H1 (cell line): Measurements from ENCODE around the gene UNC119. TPM values are rescaled to one million over a fixed set of nuclear protein-coding genes. Genes with fewer than 3 reads are reported as not detected.

Experiments
- CTCF ChIA-PET: fragments of 300-600 bp; sonication (Branson Sonifier 250); formaldehyde crosslinking; loops from one replicate; lab custom pipeline; 2021; ENCODE audit not compliant: partially characterized antibody; lab: Charles Lee
- POLR2A ChIA-PET: fragments of 300-600 bp; sonication (Branson Sonifier 250); formaldehyde crosslinking; loops from one replicate; lab custom pipeline; 2021; ENCODE audit warnings: inconsistent platforms; ENCODE audit not compliant: partially characterized antibody; lab: Charles Lee
- DNase-seq, 2 experiments: peaks; one replicate each; pipeline versions ENCODE4 v3.0.0 to v3.0.0-alpha.2; 2010 to 2022; ENCODE audit warnings: low spot score in 2 of 2, low read depth in 1 of 2, mixed read lengths in 1 of 2
- FAIRE-seq: peaks from 2 replicates; lab custom pipeline; 2011; peaks lifted over from hg19 to GRCh38; lab: Jason Lieb, UNC
- H2AFZ ChIP-seq: 2 replicates; pipeline ENCODE4 v1.8.1; 2012; ENCODE audit warnings: low read length, inconsistent platforms
- H2AK5ac ChIP-seq: 2 replicates; pipeline ENCODE4 v1.6.1; 2013; ENCODE audit warnings: low read depth, low read length
- H2BK120ac ChIP-seq: replicated peaks from 2 replicates; pipeline ENCODE3; 2013; ENCODE audit warnings: low read depth, low read length, inconsistent platforms
- H2BK12ac ChIP-seq: 2 replicates; pipeline ENCODE4 v1.6.1; 2013; ENCODE audit warnings: low read depth, low read length
- H2BK15ac ChIP-seq: 2 replicates; pipeline ENCODE4 v1.6.1; 2013; ENCODE audit warnings: low read length
- H2BK20ac ChIP-seq: 2 replicates; pipeline ENCODE4 v1.6.1; 2013; ENCODE audit warnings: low read length
- H2BK5ac ChIP-seq: 2 replicates; pipeline ENCODE4 v1.6.1; 2013; ENCODE audit warnings: low read depth, low read length
- H3K14ac ChIP-seq: 2 replicates; pipeline ENCODE4 v1.6.1; 2013; ENCODE audit warnings: inconsistent platforms; ENCODE audit not compliant: insufficient read length
- H3K18ac ChIP-seq: 2 replicates; pipeline ENCODE4 v1.6.1; 2013; ENCODE audit warnings: low read length; ENCODE audit errors: extremely low read depth
- H3K23ac ChIP-seq: 2 replicates; pipeline ENCODE4 v1.6.1; 2013; ENCODE audit warnings: inconsistent platforms; ENCODE audit not compliant: insufficient read length
- H3K23me2 ChIP-seq: 2 replicates; pipeline ENCODE4 v1.6.1; 2013; ENCODE audit warnings: low read depth, low read length
- H3K27ac ChIP-seq: 2 replicates; pipeline ENCODE4 v1.6.1; 2011; ENCODE audit warnings: low read depth, low read length, inconsistent platforms
- H3K27me3 ChIP-seq, 4 experiments: replicated peaks in 1 of 4; 1 replicate in 1 of 4; 2 replicates in 3 of 4; pipeline versions ENCODE4 v1.6.1 to v1.8.1; 2011 to 2013; ENCODE audit warnings: low read length in 3 of 4, mild to moderate bottlenecking in 3 of 4, inconsistent platforms in 2 of 4, mixed read lengths in 2 of 4, moderate library complexity in 1 of 4; ENCODE audit not compliant: control insufficient read depth in 3 of 4, insufficient read depth in 3 of 4; ENCODE audit errors: extremely low read depth in 1 of 4
- H3K36me3 ChIP-seq, 4 experiments: 2 replicates each; pipeline versions ENCODE4 v1.6.1 to v1.8.1; 2011 to 2013; ENCODE audit warnings: mild to moderate bottlenecking in 4 of 4, low read length in 3 of 4, moderate library complexity in 2 of 4, control low read depth in 1 of 4, inconsistent platforms in 1 of 4; ENCODE audit not compliant: insufficient read depth in 4 of 4, control insufficient read depth in 2 of 4
- H3K4ac ChIP-seq: replicated peaks from 2 replicates; pipeline ENCODE3; 2013; ENCODE audit warnings: low read length, low read depth, mixed read lengths, inconsistent platforms; ENCODE audit not compliant: insufficient read length
- H3K4me1 ChIP-seq, 4 experiments: replicated peaks in 1 of 4; 1 replicate in 1 of 4; 2 replicates in 3 of 4; pipeline versions ENCODE4 v1.6.1 to v1.8.1; 2011 to 2013; ENCODE audit warnings: low read length in 3 of 4, inconsistent platforms in 2 of 4, mixed read lengths in 1 of 4; ENCODE audit not compliant: insufficient read depth in 4 of 4, control insufficient read depth in 3 of 4
- H3K4me2 ChIP-seq, 2 experiments: 2 replicates each; pipeline versions ENCODE4 v1.6.1 to v1.8.1; 2011 to 2013; ENCODE audit warnings: low read depth in 2 of 2, low read length in 2 of 2, control low read depth in 1 of 2, inconsistent platforms in 1 of 2, mild to moderate bottlenecking in 1 of 2; ENCODE audit not compliant: insufficient read depth in 1 of 2
- H3K4me3 ChIP-seq, 4 experiments: fragments of 200-600, 300-600 bp in 1 of 4; sonication (generic), shearing (Covaris generic), sonication (Bioruptor Twin) in 1 of 4; 2 replicates each; pipeline versions ENCODE4 v1.5.1 to v1.8.1; 2011 to 2016; ENCODE audit warnings: low read length in 4 of 4, low read depth in 3 of 4, control low read depth in 2 of 4, inconsistent platforms in 2 of 4, mild to moderate bottlenecking in 2 of 4, mixed read lengths in 1 of 4, moderate library complexity in 1 of 4; ENCODE audit not compliant: insufficient read depth in 2 of 4; ENCODE audit errors: extremely low read depth in 1 of 4
- H3K56ac ChIP-seq: replicated peaks from 2 replicates; pipeline ENCODE3; 2013; ENCODE audit warnings: low read depth, mild to moderate bottlenecking, mixed read lengths, low read length, inconsistent platforms; ENCODE audit not compliant: insufficient read length
- H3K79me1 ChIP-seq: 2 replicates; pipeline ENCODE4 v1.6.1; 2013; ENCODE audit warnings: low read depth, low read length, control low read depth
- H3K79me2 ChIP-seq, 2 experiments: 2 replicates each; pipeline versions ENCODE4 v1.6.1 to v1.8.1; 2012 to 2013; ENCODE audit warnings: low read length in 2 of 2, mild to moderate bottlenecking in 2 of 2, inconsistent platforms in 1 of 2; ENCODE audit not compliant: insufficient read depth in 2 of 2, control insufficient read depth in 1 of 2
- H3K9ac ChIP-seq, 4 experiments: replicated peaks in 1 of 4; 1 replicate in 1 of 4; 2 replicates in 3 of 4; pipeline versions ENCODE4 v1.6.1 to v1.8.1; 2011 to 2013; ENCODE audit warnings: low read depth in 3 of 4, low read length in 3 of 4, control low read depth in 2 of 4, mild to moderate bottlenecking in 2 of 4, moderate library complexity in 2 of 4, inconsistent platforms in 1 of 4; ENCODE audit errors: extremely low read depth in 1 of 4
- H3K9me3 ChIP-seq, 2 experiments: 2 replicates each; pipeline versions ENCODE4 v1.6.1 to v1.8.1; 2012 to 2013; ENCODE audit warnings: mild to moderate bottlenecking in 2 of 2, moderate library complexity in 2 of 2, control low read depth in 1 of 2, inconsistent platforms in 1 of 2, low read depth in 1 of 2, low read length in 1 of 2, mixed read lengths in 1 of 2; ENCODE audit not compliant: insufficient read depth in 2 of 2
- H4K20me1 ChIP-seq, 2 experiments: replicated peaks in 1 of 2; 2 replicates each; pipeline versions ENCODE3 to v1.8.1; 2011 to 2013; ENCODE audit warnings: inconsistent platforms in 2 of 2, low read length in 2 of 2, mild to moderate bottlenecking in 1 of 2; ENCODE audit not compliant: insufficient read depth in 2 of 2, control insufficient read depth in 1 of 2
- H4K5ac ChIP-seq: 2 replicates; pipeline ENCODE4 v1.6.1; 2013; ENCODE audit warnings: low read length, low read depth, mixed read lengths, inconsistent platforms; ENCODE audit not compliant: insufficient read length
- H4K8ac ChIP-seq: 2 replicates; pipeline ENCODE4 v1.8.0; 2013; ENCODE audit warnings: mild to moderate bottlenecking, moderate library complexity, low read length, inconsistent platforms; ENCODE audit not compliant: insufficient read depth; ENCODE audit errors: extremely low read depth
- H4K91ac ChIP-seq: replicated peaks from 2 replicates; pipeline ENCODE3; 2013; ENCODE audit warnings: low read length, mixed read lengths, inconsistent platforms; ENCODE audit not compliant: insufficient read length
- FOSL1 ChIP-seq: IDR thresholded peaks from 2 replicates; pipeline ENCODE4 v1.6.1; 2011; ENCODE audit warnings: mild to moderate bottlenecking, low read depth, low read length, moderate library complexity; ENCODE audit not compliant: insufficient read depth
- SP2 ChIP-seq: IDR thresholded peaks from 2 replicates; pipeline ENCODE4 v1.6.1; 2012; ENCODE audit warnings: mild to moderate bottlenecking, low read length, inconsistent platforms
- WGBS, 2 experiments: shearing (Covaris generic) in 1 of 2; methylation state at CpG; one replicate each; pipeline versions ENCODE4 v1.1.6 to v1.1.7; 2013 to 2015; ENCODE audit warnings: low lambda C conversion rate in 2 of 2, mixed read lengths in 2 of 2, inconsistent platforms in 1 of 2, low coverage in 1 of 2, missing lambda C conversion rate in 1 of 2; ENCODE audit not compliant: insufficient replicate concordance in 2 of 2, insufficient coverage in 1 of 2, insufficient read length in 1 of 2; ENCODE audit errors: extremely low coverage in 1 of 2, missing lambda C conversion rate in 1 of 2; 5-methylcytosine and 5-hydroxymethylcytosine counted together
- polyA plus RNA-seq, 7 experiments: library from polyadenylated mRNA; depleted of rRNA in 3 of 7; stranded (reverse) in 5 of 7; unstranded in 2 of 7; fragments of >200 nt in 5 of 7; fragments of 200-250 nt in 2 of 7; gene quantifications; 1 replicate in 5 of 7; 2 replicates in 1 of 7; 4 replicates in 1 of 7; pipeline versions ENCODE4 v1.2.1 to v1.2.3, GENCODE V29; 2011 to 2013; ENCODE audit warnings: missing spikeins in 2 of 7, mixed read lengths in 2 of 7
- total RNA-seq: library from RNA; stranded (reverse); fragmentation: NEBNext Ultra II Directional; extraction: Animal tissue kit (Norgen Biotek cat#: 25700); gene quantifications from 2 replicates; pipeline ENCODE4 v1.2.1, GENCODE V29; 2021

Gene UNC119
- total and polyA plus RNA-seq, 2 of the 8 experiments (the other 6 are each of a cell fraction or from before 2014, with no cell fraction given), result 43.5 to 94.4 TPM

DNA sequence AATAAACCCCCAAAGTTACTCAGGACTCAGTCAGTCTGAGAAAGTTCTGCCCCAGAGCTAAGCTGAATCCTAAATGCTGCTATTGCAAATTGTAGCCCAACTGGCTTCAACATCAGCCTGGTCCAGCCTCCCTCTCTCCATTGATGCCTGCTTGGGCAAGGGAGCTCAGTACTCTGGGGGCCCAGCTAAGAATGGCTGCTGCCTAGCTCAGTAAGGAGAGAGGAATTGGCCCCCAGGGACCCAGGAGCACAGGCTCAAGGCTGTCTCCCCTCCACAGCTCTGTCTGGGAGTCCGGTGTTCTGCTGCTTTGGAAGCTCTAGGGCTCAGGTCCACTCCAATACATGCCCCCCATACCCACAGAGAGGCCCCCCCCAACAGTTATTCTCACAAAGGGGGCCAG lies 1.6 kb downstream of the UNC119 start:
- H4K91ac ChIP-seq, result no peak overlapping the region
- H3K9ac ChIP-seq, result no peak overlapping the region
- H3K23ac ChIP-seq, result no peak overlapping the region
- CTCF ChIA-PET, result interaction anchor here (0.5 to 18.4 kb wide), 16 partner anchors 9 to 233 kb away, joined by 3 to 547 read pairs (median 7); partner anchors contain the start of genes ALDOC, FOXN1 and PIGS
- H2BK12ac ChIP-seq, result no peak overlapping the region
- no peak overlapping the region for H2BK15ac ChIP-seq
- peaks cover 7% of the 10 kb centered on the region for H3K79me1 ChIP-seq
- H2AFZ ChIP-seq, result no peak overlapping the region
- peaks cover 7% of the 10 kb centered on the region; the same call in 1 of the 2 replicates for H3K23me2 ChIP-seq
- H3K4me3 ChIP-seq, result no peak overlapping the region
- H3K56ac ChIP-seq, result no peak overlapping the region
- no peak overlapping the region for H2BK5ac ChIP-seq
- H3K18ac ChIP-seq, result no peak overlapping the region
- H4K20me1 ChIP-seq, result peaks cover 2 to 12% of the 10 kb centered on the region in 2 experiments
- H3K36me3 ChIP-seq, result peaks cover 2 to 26% (median 7%) of the 10 kb centered on the region in 4 experiments; a peak in 5 of 8 replicates
- H3K14ac ChIP-seq, result no peak overlapping the region
- WGBS, 2 experiments, result 86% methylated on average over 1 of the region's 1 CpG; no CpG with 5 or more reads in 1 of the 2 experiments
- H3K79me2 ChIP-seq, result peaks cover 0 to 10% of the 10 kb centered on the region in 2 experiments; a peak in 1 of 4 replicates
- H4K8ac ChIP-seq, result no peak overlapping the region
- no peak overlapping the region for H2BK20ac ChIP-seq
- no peaks in the 10 kb centered on the region; a peak in 1 of 7 replicates for H3K27me3 ChIP-seq
- no peak overlapping the region for H3K27ac ChIP-seq
- H4K5ac ChIP-seq, result no peak overlapping the region
- H2BK120ac ChIP-seq, result no peak overlapping the region
- H3K9me3 ChIP-seq, result no peaks in the 10 kb centered on the region
- no peak for FAIRE-seq
- DNase-seq, result no peak
- peak overlapping the region in 1 of 2 experiments; percentile 81; a peak in 2 of 4 replicates for H3K4me2 ChIP-seq
- no peak overlapping the region for H2AK5ac ChIP-seq
- peaks cover 0 to 16% (median 3%) of the 10 kb centered on the region in 4 experiments; a peak in 4 of 7 replicates for H3K4me1 ChIP-seq
- H3K4ac ChIP-seq, result no peak overlapping the region
- POLR2A ChIA-PET, result interaction anchor here (0.6 to 3.9 kb wide), 6 partner anchors 9 to 63 kb away, joined by 3 to 23 read pairs (median 4); partner anchors contain the start of gene PIGS
- TF ChIP-seq FOSL1 (no peak), SP2 (no peak)
